ENCODE measurements around the gene COPS9.

COPS9 gene

DNA sequence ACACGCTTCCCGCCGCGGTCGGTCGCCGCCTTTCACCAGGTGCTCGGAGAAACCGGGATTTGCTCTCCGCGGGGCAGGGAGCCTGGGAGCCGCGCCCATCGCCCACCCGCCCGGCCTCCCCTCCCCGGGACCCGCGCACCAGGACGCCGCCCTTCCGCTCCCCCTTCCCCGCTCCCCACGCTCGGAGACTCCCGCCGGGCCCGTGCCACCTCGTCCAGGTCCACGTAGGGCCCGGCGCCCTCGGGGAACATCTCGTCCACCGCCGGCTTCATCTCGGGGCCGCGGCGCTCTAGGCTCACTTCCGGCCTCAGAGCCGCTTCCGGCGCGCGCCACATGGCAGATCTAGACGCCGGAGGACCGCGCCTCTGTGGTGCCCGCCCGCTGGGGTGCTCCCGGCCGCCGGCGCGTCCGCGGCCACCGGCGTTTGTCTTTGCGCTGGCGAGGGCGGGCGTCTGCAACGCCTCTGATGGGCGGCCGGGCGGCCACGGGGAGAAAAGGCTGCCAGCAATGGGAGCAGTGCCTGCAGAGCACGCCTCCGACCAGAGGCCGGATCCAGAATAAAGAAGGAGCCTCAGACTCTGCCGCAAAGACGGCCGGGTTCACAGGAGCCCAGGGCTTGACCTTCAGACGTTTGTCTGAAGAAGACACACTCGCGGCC, at the start of gene COPS9:
Gene COPS9, minus strand, starts transcription at position 293 of the 658 bp plus-strand sequence. Its CDS starts 21 bp downstream, at position 272.
- DNase-seq = peak; percentile 24

GRCh38 chr2:240184656-240185055, 48.6 kb upstream of the COPS9 start:
- DNase-seq = no peak

DNA sequence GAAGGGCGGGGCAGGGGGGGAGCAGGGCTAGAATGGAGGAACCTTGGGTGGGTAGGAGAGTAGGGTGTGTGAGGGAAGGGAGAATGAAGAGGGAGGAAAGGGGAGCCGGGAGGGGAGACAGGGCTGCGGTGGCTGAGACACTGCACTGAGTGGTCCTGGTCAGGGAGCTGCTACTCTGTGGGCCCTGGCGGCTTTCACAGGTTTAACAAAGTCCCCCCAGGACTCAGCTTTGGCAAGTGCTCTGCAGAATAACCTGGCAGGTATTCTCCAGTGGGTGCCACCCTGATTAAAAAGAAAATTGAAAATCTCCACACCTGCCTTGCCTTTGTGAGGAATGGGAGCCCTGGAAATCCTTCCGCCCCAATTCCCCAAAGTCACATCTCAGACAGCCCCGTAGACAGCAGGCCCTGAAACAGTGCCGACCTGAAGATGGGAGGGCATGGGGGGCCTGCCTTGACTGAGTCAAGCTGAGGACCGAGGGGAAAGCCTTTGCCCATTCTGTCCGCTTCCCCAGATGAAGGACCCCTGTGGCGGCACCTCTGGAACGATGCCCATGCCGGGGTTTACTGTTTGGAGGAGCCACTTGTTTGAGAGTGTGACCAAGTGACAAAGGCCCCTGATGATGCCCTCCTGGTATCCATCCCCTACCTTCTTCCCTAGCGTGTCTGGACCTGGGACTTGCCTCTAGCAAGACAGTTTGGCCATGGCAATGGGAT, 47.9 kb upstream of the COPS9 start:
- no peak for DNase-seq

GRCh38 chr2:240183006-240183874, 47.1 kb upstream of the COPS9 start:
- no peak for DNase-seq

GRCh38 chr2:240182476-240182875, 46.4 kb upstream of the COPS9 start:
- DNase-seq = no peak

GRCh38 chr2:240182001-240182400, 45.9 kb upstream of the COPS9 start:
- DNase-seq = no peak

DNA sequence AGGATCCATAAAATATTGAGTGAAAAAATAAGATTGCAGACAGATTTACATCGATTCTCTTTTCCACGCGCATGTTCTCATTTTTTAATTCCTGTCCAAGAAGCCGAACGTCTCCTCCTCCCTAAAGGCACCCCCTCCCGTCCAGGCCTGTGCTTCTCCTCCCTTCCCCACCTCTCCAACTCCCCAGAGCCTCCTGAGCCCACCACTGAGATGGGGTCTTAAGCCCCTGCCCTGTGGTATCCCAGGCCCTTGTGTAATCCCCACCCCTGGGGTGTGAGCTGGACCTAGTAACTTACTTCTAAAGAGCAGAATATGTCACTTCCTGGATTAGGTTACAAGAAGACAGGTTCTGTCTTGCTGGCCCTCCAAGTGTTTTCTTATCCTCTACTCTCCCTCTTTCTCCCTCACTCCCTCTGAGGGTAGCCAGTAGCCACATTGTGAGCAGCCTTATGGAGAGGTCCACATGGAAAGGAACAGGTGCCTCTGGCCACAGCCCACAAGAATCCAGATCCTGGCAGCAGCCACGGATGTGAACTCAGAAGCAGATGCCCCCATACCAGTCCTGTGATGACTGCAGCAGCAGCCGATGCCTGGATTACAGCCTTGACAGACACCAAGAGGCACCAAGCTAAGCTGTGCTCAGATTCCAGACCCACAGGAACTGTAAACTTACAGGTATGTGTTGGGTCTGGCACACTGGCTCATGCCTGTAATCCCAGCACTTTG, 44.0 kb upstream of the COPS9 start:
- DNase-seq = no peak

- DNase-seq = no peak
These were observed 43.2 kb upstream of the COPS9 start for GRCh38 chr2:240179186-240179815.

- no peak for DNase-seq
These were observed 42.5 kb upstream of the COPS9 start for GRCh38 chr2:240178564-240178963.

DNA sequence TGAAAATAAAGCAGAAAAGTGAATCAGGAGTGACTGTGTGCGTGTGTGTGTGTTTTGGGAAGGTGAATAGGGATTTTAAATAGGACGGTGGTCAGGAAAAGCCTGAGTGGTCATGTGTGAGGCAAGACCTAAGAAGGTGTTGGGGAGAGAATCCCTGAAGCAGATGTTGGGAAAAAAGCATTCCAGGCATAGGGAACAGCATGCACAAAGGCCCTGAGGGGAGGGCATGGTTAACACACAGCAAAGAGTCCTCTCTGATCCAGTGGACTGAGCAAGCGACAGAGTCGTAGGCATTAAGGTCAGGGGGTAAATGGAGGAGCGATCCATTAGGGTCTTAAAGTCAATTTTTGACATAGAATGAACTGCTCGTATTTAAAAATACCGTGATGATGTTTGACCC, 38.4 kb upstream of the COPS9 start:
- DNase-seq = no peak

DNA sequence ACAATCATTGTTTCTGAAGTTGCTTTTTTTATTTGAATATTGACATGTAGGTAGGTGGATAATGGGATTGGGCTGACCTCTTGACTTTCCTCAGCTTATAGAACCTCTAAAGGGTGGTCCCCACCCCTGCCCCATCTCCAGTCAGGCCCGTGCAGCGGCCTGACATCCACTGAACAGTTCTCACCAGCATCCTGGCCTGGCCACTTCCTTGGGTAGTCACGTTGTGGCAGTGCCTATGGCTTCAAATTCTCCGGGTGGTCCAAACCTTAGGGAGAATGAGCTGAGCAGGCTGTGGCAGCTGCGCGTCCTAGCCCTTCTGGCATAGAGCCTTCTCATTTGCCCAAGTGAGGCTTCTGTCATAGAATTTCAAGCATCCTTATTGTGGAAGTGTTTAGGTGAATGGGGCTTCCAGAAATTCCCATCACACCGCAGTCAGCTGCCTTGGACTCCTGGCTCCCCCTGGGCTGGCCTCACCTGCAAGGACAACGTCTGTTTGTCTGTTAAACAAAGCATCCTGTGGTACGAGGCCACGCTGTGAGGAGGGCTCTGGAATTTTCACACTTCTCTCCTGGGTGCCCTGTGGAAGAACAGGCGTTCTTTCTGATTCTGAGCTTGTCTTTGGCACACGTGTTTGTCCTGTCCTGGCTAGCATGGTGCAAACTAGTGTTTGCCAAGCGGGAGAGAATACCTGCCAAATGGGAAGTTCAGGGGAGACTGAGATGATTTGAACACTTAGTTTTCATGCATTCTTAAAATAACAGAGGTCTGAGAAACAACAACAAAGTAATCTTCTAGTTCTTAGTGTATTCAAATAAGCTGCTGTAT, 36.2 kb upstream of the COPS9 start:
- DNase-seq = no peak

GRCh38 chr2:240170883-240171282, 34.8 kb upstream of the COPS9 start:
- no peak for DNase-seq

DNA sequence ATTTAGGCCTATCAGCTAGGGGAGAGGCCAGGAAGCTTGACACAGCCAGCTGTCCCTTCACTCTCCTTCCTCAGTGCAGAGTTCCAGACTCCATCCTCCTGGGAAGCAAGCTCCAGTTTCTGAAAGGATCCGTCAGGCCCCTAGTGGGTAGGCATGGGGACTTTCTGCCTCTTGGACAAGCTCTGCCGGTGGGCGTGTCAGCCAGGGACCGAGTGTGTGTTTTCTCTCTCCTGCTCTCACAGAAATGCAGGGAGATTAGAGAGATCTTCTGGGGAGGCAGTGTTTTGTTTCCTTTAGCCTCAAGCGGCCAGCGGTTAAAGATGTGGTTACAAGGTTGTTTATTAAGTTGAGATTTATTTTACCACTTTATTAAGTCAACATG, 34.2 kb upstream of the COPS9 start:
- DNase-seq = no peak

GRCh38 chr2:240169486-240170353, 33.6 kb upstream of the COPS9 start:
- no peak for DNase-seq

GRCh38 chr2:240168546-240169361, 32.6 kb upstream of the COPS9 start:
- DNase-seq = no peak

GRCh38 chr2:240168041-240168440, 31.9 kb upstream of the COPS9 start:
- DNase-seq = no peak

- DNase-seq = no peak
These were observed 31.4 kb upstream of the COPS9 start for GRCh38 chr2:240167588-240167880.

GRCh38 chr2:240166761-240167587, 30.9 kb upstream of the COPS9 start:
- DNase-seq = no peak

DNA sequence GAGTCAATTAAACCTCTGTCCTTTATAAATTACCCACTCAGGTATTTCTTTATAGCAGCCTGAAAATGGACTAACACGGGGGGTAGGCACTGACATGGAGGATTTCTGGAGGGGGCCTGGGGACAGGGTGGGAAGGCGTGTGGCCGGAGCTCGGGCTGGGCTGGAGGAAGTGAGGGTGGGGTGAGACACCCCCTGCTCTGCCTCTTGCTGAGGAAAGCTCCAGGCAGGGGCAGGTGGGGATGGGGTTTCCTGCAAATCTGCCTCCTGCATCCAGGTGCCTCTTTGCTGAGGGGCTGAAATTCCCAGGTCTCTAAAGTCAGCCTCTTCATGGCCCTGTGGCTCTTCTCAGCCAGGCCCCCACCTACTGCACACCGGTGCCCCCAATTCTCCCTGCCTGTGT, 30.1 kb upstream of the COPS9 start:
- DNase-seq = no peak

Measured in GF-D8 (cell line).